ENCODE results near the gene TRIP13. TPM values are rescaled to one million over a fixed set of nuclear protein-coding genes. Genes with fewer than 3 reads are reported as not detected.

TRIP13 gene
- total and polyA plus RNA-seq, 10 of the 15 experiments (the other 5 are each of a cell fraction or from before 2014, with no cell fraction given) = 15.1 to 64.9 (median 32.2) TPM

DNA sequence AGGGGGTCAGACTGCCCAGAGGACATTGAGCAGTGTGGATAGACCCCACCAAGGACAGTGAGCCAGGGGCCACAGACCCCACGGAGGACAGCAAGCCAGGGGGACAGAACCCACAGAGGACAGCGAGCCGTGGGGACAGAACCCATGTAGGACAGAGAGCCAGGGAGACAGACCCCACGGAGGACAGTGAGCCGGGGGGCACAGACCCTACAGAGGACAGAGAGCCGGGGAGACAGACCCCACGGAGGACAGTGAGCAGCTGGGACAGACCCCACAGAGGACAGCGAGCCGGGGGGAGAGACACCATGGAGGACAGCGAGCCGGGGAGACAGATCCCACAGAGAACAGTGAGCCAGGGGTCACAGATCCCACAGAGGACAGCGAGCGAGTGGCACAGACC lies 38.5 kb upstream of the TRIP13 start:
- no peak overlapping the region for H3K27ac ChIP-seq (ENCODE audit: control insufficient read depth, insufficient read depth)
- H3K9ac ChIP-seq (ENCODE audit: control insufficient read depth, insufficient read depth, low read length) = no peak overlapping the region
- no TSS peak for BruUV-seq (replicated peaks)
- H3K9me3 ChIP-seq (replicated peaks; ENCODE audit: control insufficient read depth, insufficient read depth, low read length) = no peaks in the 10 kb centered on the region
- no peaks in the 10 kb centered on the region for H3K36me3 ChIP-seq (ENCODE audit: control insufficient read depth in 2 of 2, insufficient read depth in 2 of 2, low read length in 1 of 2)
- H2AFZ ChIP-seq (ENCODE audit: control insufficient read depth, low read depth, low read length) = no peak overlapping the region
- no peaks in the 10 kb centered on the region for H3K79me2 ChIP-seq (ENCODE audit: control insufficient read depth, insufficient read depth, low read length)
- ChIA-PET POLR2A (interaction anchor here (0.6 kb wide), 1 partner anchor 295 kb away, joined by 4 read pairs; no protein-coding TSS in a partner anchor), RAD21 (ENCODE audit: unreplicated experiment) (no interaction called here), CTCF (no interaction called here), SMC1A (ENCODE audit: uncharacterized antibody, unreplicated experiment) (no interaction called here)
- no peaks in the 10 kb centered on the region for H4K20me1 ChIP-seq (ENCODE audit: control insufficient read depth, insufficient read depth)
- H3K4me1 ChIP-seq (ENCODE audit: control insufficient read depth, insufficient read depth, low read length) = no peaks in the 10 kb centered on the region
- no peak for FAIRE-seq
- intact Hi-C loops (cut with micrococcal nuclease; ENCODE audit: unreplicated experiment) = no loop called here
- H3K4me2 ChIP-seq (ENCODE audit: control insufficient read depth, insufficient read depth) = no peak overlapping the region
- DNase-seq (ENCODE audit: low read depth, low spot score) = no peak
- no peak for ATAC-seq
- 76% methylated on average over 13 of the region's 13 CpGs for WGBS (ENCODE audit: insufficient coverage, insufficient replicate concordance, low lambda C conversion rate, missing lambda C conversion rate)
- in situ Hi-C loops (cut with MboI) = loop anchor here (5.0 kb wide), 1 partner anchor 102 kb away; no protein-coding TSS in a partner anchor
- H3K27me3 ChIP-seq (replicated peaks in 1 of 2; ENCODE audit: control insufficient read depth in 2 of 2, insufficient read depth in 2 of 2, low read length in 1 of 2) = no peaks in the 10 kb centered on the region
- no peak for TF ChIP-seq HDGF (IDR thresholded peaks at IDR 0.05)
- TF ChIP-seq RB1 (IDR thresholded peaks at IDR 0.05; ENCODE audit: borderline replicate concordance) = no peak
- TF ChIP-seq, protein P1, sequence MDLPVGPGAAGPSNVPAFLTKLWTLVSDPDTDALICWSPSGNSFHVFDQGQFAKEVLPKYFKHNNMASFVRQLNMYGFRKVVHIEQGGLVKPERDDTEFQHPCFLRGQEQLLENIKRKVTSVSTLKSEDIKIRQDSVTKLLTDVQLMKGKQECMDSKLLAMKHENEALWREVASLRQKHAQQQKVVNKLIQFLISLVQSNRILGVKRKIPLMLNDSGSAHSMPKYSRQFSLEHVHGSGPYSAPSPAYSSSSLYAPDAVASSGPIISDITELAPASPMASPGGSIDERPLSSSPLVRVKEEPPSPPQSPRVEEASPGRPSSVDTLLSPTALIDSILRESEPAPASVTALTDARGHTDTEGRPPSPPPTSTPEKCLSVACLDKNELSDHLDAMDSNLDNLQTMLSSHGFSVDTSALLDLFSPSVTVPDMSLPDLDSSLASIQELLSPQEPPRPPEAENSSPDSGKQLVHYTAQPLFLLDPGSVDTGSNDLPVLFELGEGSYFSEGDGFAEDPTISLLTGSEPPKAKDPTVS (IDR thresholded peaks at IDR 0.05; ENCODE audit: low read depth, low read length) = no peak
- TF ChIP-seq POLR2AphosphoS2 (IDR thresholded peaks at IDR 0.05; ENCODE audit: low read depth, low read length) = no peak
- no peak for TF ChIP-seq DPF2 (IDR thresholded peaks at IDR 0.05)
- no peak for TF ChIP-seq MTA3 (IDR thresholded peaks at IDR 0.05; ENCODE audit: borderline replicate concordance, low read length)
- TF ChIP-seq, protein P2, sequence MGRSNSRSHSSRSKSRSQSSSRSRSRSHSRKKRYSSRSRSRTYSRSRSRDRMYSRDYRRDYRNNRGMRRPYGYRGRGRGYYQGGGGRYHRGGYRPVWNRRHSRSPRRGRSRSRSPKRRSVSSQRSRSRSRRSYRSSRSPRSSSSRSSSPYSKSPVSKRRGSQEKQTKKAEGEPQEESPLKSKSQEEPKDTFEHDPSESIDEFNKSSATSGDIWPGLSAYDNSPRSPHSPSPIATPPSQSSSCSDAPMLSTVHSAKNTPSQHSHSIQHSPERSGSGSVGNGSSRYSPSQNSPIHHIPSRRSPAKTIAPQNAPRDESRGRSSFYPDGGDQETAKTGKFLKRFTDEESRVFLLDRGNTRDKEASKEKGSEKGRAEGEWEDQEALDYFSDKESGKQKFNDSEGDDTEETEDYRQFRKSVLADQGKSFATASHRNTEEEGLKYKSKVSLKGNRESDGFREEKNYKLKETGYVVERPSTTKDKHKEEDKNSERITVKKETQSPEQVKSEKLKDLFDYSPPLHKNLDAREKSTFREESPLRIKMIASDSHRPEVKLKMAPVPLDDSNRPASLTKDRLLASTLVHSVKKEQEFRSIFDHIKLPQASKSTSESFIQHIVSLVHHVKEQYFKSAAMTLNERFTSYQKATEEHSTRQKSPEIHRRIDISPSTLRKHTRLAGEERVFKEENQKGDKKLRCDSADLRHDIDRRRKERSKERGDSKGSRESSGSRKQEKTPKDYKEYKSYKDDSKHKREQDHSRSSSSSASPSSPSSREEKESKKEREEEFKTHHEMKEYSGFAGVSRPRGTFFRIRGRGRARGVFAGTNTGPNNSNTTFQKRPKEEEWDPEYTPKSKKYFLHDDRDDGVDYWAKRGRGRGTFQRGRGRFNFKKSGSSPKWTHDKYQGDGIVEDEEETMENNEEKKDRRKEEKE (IDR thresholded peaks at IDR 0.05) = no peak
- TF ChIP-seq, protein P3, sequence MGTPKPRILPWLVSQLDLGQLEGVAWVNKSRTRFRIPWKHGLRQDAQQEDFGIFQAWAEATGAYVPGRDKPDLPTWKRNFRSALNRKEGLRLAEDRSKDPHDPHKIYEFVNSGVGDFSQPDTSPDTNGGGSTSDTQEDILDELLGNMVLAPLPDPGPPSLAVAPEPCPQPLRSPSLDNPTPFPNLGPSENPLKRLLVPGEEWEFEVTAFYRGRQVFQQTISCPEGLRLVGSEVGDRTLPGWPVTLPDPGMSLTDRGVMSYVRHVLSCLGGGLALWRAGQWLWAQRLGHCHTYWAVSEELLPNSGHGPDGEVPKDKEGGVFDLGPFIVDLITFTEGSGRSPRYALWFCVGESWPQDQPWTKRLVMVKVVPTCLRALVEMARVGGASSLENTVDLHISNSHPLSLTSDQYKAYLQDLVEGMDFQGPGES (IDR thresholded peaks at IDR 0.05) = no peak
- TF ChIP-seq, protein P4, sequence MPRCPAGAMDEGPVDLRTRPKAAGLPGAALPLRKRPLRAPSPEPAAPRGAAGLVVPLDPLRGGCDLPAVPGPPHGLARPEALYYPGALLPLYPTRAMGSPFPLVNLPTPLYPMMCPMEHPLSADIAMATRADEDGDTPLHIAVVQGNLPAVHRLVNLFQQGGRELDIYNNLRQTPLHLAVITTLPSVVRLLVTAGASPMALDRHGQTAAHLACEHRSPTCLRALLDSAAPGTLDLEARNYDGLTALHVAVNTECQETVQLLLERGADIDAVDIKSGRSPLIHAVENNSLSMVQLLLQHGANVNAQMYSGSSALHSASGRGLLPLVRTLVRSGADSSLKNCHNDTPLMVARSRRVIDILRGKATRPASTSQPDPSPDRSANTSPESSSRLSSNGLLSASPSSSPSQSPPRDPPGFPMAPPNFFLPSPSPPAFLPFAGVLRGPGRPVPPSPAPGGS (IDR thresholded peaks at IDR 0.05; ENCODE audit: borderline replicate concordance, insufficient read depth, low read depth, low read length, poor library complexity, severe bottlenecking) = no peak
- TF ChIP-seq IKZF1 (conservative IDR thresholded peaks at IDR 0.05) = no peak
- no peak for TF ChIP-seq NR2F1 (conservative IDR thresholded peaks at IDR 0.05)
- no peak overlapping the region for H3K4me3 ChIP-seq

Measured in GM12878 (cell line).